ENCODE data around the gene SLC9A3.

The SLC9A3 gene

GRCh38 chr5:462051-462481, 62.2 kb downstream of the SLC9A3 start:
- Histone ChIP-seq H3K79me1 (ENCODE audit: low read length) (no peaks in the 10 kb centered on the region), H3K9ac (ENCODE audit: low read length) (no peak overlapping the region), H2BK15ac (replicated peaks; ENCODE audit: low read depth) (no peak overlapping the region), H3K36me3 (ENCODE audit: control insufficient read depth, insufficient read depth, low read length) (no peaks in the 10 kb centered on the region), H3K4ac (ENCODE audit: low read depth, low read length) (no peak overlapping the region), H3K4me3 (ENCODE audit: low read length) (no peak overlapping the region), H3K4me2 (ENCODE audit: low read length) (no peak overlapping the region), H3K27ac (ENCODE audit: low read depth, low read length) (no peak overlapping the region), H2BK5ac (ENCODE audit: low read length) (no peak overlapping the region), H3K79me2 (ENCODE audit: control insufficient read depth, insufficient read depth, low read length) (no peaks in the 10 kb centered on the region), H3K23ac (ENCODE audit: low read length) (no peak overlapping the region), H2BK120ac (ENCODE audit: low read depth, low read length) (no peak overlapping the region), H3K56ac (ENCODE audit: low read length) (no peak overlapping the region), H3K4me1 (ENCODE audit: control insufficient read depth, low read depth, low read length) (no peaks in the 10 kb centered on the region), H2AK5ac (ENCODE audit: low read length) (no peak overlapping the region), H4K8ac (ENCODE audit: low read depth, low read length) (no peak overlapping the region), H3K18ac (ENCODE audit: low read length) (no peak overlapping the region), H3K27me3 (ENCODE audit: insufficient read depth, low read length, poor library complexity) (no peaks in the 10 kb centered on the region), H4K5ac (ENCODE audit: low read length) (no peak overlapping the region)
- no peak for DNase-seq
- WGBS (ENCODE audit: extremely low coverage, insufficient coverage, low lambda C conversion rate), result no CpG with 5 or more reads among the region's 24 CpGs

- Histone ChIP-seq H3K9ac (ENCODE audit: low read length) (no peak overlapping the region), H3K18ac (ENCODE audit: low read length) (no peak overlapping the region), H3K27ac (ENCODE audit: low read depth, low read length) (no peak overlapping the region), H3K4me3 (ENCODE audit: low read length) (no peak overlapping the region), H3K4ac (ENCODE audit: low read depth, low read length) (no peak overlapping the region), H2BK120ac (ENCODE audit: low read depth, low read length) (no peak overlapping the region), H3K27me3 (ENCODE audit: insufficient read depth, low read length, poor library complexity) (no peaks in the 10 kb centered on the region), H3K23ac (ENCODE audit: low read length) (no peak overlapping the region), H4K5ac (ENCODE audit: low read length) (no peak overlapping the region), H3K36me3 (ENCODE audit: control insufficient read depth, insufficient read depth, low read length) (no peaks in the 10 kb centered on the region), H3K56ac (ENCODE audit: low read length) (no peak overlapping the region), H4K8ac (ENCODE audit: low read depth, low read length) (no peak overlapping the region), H3K79me1 (ENCODE audit: low read length) (no peaks in the 10 kb centered on the region), H3K4me1 (ENCODE audit: control insufficient read depth, low read depth, low read length) (no peaks in the 10 kb centered on the region), H2BK5ac (ENCODE audit: low read length) (no peak overlapping the region), H2BK15ac (replicated peaks; ENCODE audit: low read depth) (no peak overlapping the region), H2AK5ac (ENCODE audit: low read length) (no peak overlapping the region), H3K79me2 (ENCODE audit: control insufficient read depth, insufficient read depth, low read length) (no peaks in the 10 kb centered on the region), H3K4me2 (ENCODE audit: low read length) (no peak overlapping the region)
- no peak for DNase-seq
- WGBS (ENCODE audit: extremely low coverage, insufficient coverage, low lambda C conversion rate), result no CpG with 5 or more reads among the region's 8 CpGs
These were observed 64.0 kb downstream of the SLC9A3 start for GRCh38 chr5:460273-460625.

GRCh38 chr5:459562-460272, 64.5 kb downstream of the SLC9A3 start:
- Histone ChIP-seq H3K36me3 (ENCODE audit: control insufficient read depth, insufficient read depth, low read length) (no peaks in the 10 kb centered on the region), H3K4ac (ENCODE audit: low read depth, low read length) (no peak overlapping the region), H2BK120ac (ENCODE audit: low read depth, low read length) (no peak overlapping the region), H3K4me3 (ENCODE audit: low read length) (no peak overlapping the region), H2BK5ac (ENCODE audit: low read length) (no peak overlapping the region), H3K79me2 (ENCODE audit: control insufficient read depth, insufficient read depth, low read length) (no peaks in the 10 kb centered on the region), H3K79me1 (ENCODE audit: low read length) (peaks cover 3% of the 10 kb centered on the region), H3K27me3 (ENCODE audit: insufficient read depth, low read length, poor library complexity) (no peaks in the 10 kb centered on the region), H3K23ac (ENCODE audit: low read length) (no peak overlapping the region), H3K4me2 (ENCODE audit: low read length) (no peak overlapping the region), H3K27ac (ENCODE audit: low read depth, low read length) (no peak overlapping the region), H3K4me1 (ENCODE audit: control insufficient read depth, low read depth, low read length) (no peaks in the 10 kb centered on the region), H2BK15ac (replicated peaks; ENCODE audit: low read depth) (no peak overlapping the region), H4K5ac (ENCODE audit: low read length) (no peak overlapping the region), H3K9ac (ENCODE audit: low read length) (no peak overlapping the region), H3K56ac (ENCODE audit: low read length) (no peak overlapping the region), H3K18ac (ENCODE audit: low read length) (no peak overlapping the region), H4K8ac (ENCODE audit: low read depth, low read length) (no peak overlapping the region), H2AK5ac (ENCODE audit: low read length) (no peak overlapping the region)
- no CpG with 5 or more reads among the region's 24 CpGs for WGBS (ENCODE audit: extremely low coverage, insufficient coverage, low lambda C conversion rate)
- no peak for DNase-seq

DNA sequence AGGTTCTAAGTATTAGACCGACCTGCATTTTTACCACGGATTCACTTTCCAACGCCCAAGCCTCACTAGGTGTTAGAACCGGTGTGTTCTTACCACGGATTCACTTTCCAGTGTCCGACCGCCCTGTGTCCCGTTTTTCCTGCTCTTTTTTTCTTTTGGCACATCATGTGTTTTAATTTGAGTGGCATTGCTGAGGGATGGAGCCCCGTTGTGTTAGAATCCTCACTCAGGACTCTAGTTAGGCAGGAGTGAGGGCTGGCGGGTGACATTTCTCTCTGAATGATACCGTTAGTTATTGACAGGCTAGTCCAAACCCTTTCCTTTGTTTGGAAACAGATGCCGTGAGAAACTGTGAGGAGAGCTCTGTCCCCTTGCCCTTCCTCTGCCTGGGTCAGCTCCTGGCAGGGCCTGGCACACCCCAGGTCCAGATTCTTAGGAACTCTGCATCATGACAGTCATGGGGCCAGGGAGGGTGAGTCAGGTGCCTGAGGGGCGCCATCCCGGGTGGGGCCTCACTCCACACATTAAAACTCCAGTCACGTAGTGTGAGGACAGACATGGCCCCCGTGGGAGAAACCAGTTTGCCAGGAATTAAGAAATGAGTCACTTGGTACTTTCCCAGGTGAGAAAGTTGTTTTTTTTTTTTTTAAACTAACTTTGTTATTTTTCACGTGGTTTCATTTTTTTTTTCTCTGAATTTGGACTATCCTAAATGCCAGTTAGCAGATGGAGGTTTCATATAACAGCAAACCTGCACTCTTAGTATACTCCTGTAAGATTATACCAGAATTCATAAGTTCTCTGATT, 65.5 kb downstream of the SLC9A3 start:
- no CpG with 5 or more reads among the region's 17 CpGs for WGBS (ENCODE audit: extremely low coverage, insufficient coverage, low lambda C conversion rate)
- no peak overlapping the region for H2BK15ac ChIP-seq (replicated peaks; ENCODE audit: low read depth)

DNA sequence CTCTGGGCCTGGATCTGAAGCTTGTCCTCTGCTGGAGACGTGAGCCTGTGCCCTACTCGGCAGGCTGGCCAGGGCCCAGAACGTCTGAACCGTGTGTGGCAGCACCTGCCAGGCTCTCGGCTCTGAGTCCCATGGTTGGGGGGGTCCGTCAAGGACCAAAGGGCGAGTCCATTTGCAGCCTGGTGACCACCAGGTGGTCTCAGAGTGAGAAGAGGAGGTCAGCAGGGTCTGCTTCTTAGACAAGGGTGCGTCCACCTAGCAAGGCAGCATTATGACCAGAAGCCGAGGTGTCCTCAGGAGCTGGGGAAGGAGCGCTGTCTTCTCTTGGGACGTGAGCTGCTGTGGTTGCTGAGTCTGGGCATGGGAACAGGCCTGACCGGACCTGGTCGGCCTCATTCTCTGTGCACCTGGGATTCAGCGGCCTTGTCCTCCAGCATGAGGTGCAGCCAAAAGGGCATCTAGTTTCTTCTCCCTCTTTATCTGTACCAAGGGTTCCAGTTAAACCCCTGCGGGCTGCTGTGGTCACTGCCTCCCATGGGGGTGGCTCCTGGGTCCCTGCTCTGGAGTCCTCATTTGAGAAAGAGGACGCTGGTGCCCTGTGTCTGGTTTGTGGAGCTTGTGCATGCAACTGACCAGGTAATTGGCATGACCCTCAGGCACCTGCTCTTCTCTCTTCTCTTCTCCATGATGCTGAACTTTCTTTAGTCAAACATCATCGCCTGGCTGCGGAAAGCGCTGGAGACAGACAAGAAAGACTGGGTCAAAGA, 66.9 kb downstream of the SLC9A3 start:
- Histone ChIP-seq H3K9ac (ENCODE audit: low read length) (no peak overlapping the region), H3K23ac (ENCODE audit: low read length) (no peak overlapping the region), H3K56ac (ENCODE audit: low read length) (no peak overlapping the region), H3K4me2 (ENCODE audit: low read length) (no peak overlapping the region), H3K4ac (ENCODE audit: low read depth, low read length) (no peak overlapping the region), H2BK120ac (ENCODE audit: low read depth, low read length) (no peak overlapping the region), H3K79me1 (ENCODE audit: low read length) (peaks cover 3% of the 10 kb centered on the region), H3K4me3 (ENCODE audit: low read length) (no peak overlapping the region), H3K79me2 (ENCODE audit: control insufficient read depth, insufficient read depth, low read length) (no peaks in the 10 kb centered on the region), H4K8ac (ENCODE audit: low read depth, low read length) (no peak overlapping the region), H2AK5ac (ENCODE audit: low read length) (no peak overlapping the region), H3K4me1 (ENCODE audit: control insufficient read depth, low read depth, low read length) (no peaks in the 10 kb centered on the region), H3K27ac (ENCODE audit: low read depth, low read length) (no peak overlapping the region), H2BK5ac (ENCODE audit: low read length) (no peak overlapping the region), H2BK15ac (replicated peaks; ENCODE audit: low read depth) (no peak overlapping the region), H3K27me3 (ENCODE audit: insufficient read depth, low read length, poor library complexity) (no peaks in the 10 kb centered on the region), H3K36me3 (ENCODE audit: control insufficient read depth, insufficient read depth, low read length) (no peaks in the 10 kb centered on the region), H3K18ac (ENCODE audit: low read length) (no peak overlapping the region), H4K5ac (ENCODE audit: low read length) (no peak overlapping the region)
- WGBS (ENCODE audit: extremely low coverage, insufficient coverage, low lambda C conversion rate), result no CpG with 5 or more reads among the region's 19 CpGs
- no peak for DNase-seq

More for the DNA sequence above, 65.5 kb downstream of the SLC9A3 start:
- no peak overlapping the region for H4K8ac ChIP-seq (ENCODE audit: low read depth, low read length)
- no peak overlapping the region for H3K27ac ChIP-seq (ENCODE audit: low read depth, low read length)
- no peak overlapping the region for H3K4ac ChIP-seq (ENCODE audit: low read depth, low read length)
- no peak overlapping the region for H3K9ac ChIP-seq (ENCODE audit: low read length)
- no peak overlapping the region for H2BK5ac ChIP-seq (ENCODE audit: low read length)
- H4K5ac ChIP-seq (ENCODE audit: low read length), result no peak overlapping the region
- H3K23ac ChIP-seq (ENCODE audit: low read length), result no peak overlapping the region
- no peaks in the 10 kb centered on the region for H3K4me1 ChIP-seq (ENCODE audit: control insufficient read depth, low read depth, low read length)
- no peak for DNase-seq
- no peak overlapping the region for H3K18ac ChIP-seq (ENCODE audit: low read length)
- no peaks in the 10 kb centered on the region for H3K27me3 ChIP-seq (ENCODE audit: insufficient read depth, low read length, poor library complexity)
- no peaks in the 10 kb centered on the region for H3K79me2 ChIP-seq (ENCODE audit: control insufficient read depth, insufficient read depth, low read length)
- H2AK5ac ChIP-seq (ENCODE audit: low read length), result no peak overlapping the region
- H3K4me3 ChIP-seq (ENCODE audit: low read length), result no peak overlapping the region
- no peak overlapping the region for H2BK120ac ChIP-seq (ENCODE audit: low read depth, low read length)
- H3K56ac ChIP-seq (ENCODE audit: low read length), result no peak overlapping the region
- no peak overlapping the region for H3K4me2 ChIP-seq (ENCODE audit: low read length)
- peaks cover 3% of the 10 kb centered on the region for H3K79me1 ChIP-seq (ENCODE audit: low read length)
- H3K36me3 ChIP-seq (ENCODE audit: control insufficient read depth, insufficient read depth, low read length), result no peaks in the 10 kb centered on the region
